Measurements from ENCODE around the gene TMPRSS6. TPM values are rescaled to one million over a fixed set of nuclear protein-coding genes. Genes with fewer than 3 reads are reported as not detected.

The TMPRSS6 gene
- total and polyA plus RNA-seq, 2 of the 8 experiments (the other 6 are each of a cell fraction or from before 2014, with no cell fraction given): 0.02 TPM; not detected in 1

GRCh38 chr22:37053310-37054055, 56.0 kb downstream of the TMPRSS6 start:
- Histone ChIP-seq H3K4me2 (ENCODE audit: insufficient read depth in 1 of 2, low read depth in 2 of 2, low read length in 2 of 2) (no peak overlapping the region), H2BK20ac (ENCODE audit: low read length) (no peak overlapping the region), H4K8ac (ENCODE audit: extremely low read depth, insufficient read depth, low read length) (0 out of 2 replicates have a peak overlapping the region, but pooled peaks have one; percentile 36), H3K23ac (ENCODE audit: insufficient read length) (no peak overlapping the region), H3K4me3 (ENCODE audit: extremely low read depth in 1 of 4, insufficient read depth in 2 of 4, low read depth in 3 of 4, low read length in 4 of 4) (no peak overlapping the region), H3K79me2 (ENCODE audit: control insufficient read depth in 1 of 2, insufficient read depth in 2 of 2, low read length in 2 of 2) (no peaks in the 10 kb centered on the region), H3K18ac (ENCODE audit: extremely low read depth, low read length) (no peak overlapping the region), H3K27me3 (replicated peaks in 1 of 4; ENCODE audit: control insufficient read depth in 3 of 4, extremely low read depth in 1 of 4, insufficient read depth in 3 of 4, low read length in 3 of 4) (no peaks in the 10 kb centered on the region; a peak in 3 of 7 replicates), H3K23me2 (ENCODE audit: low read depth, low read length) (peaks cover 5% of the 10 kb centered on the region; the same call in 1 of the 2 replicates), H3K79me1 (ENCODE audit: low read depth, low read length) (no peaks in the 10 kb centered on the region), H3K36me3 (ENCODE audit: control insufficient read depth in 2 of 4, insufficient read depth in 4 of 4, low read length in 3 of 4) (peaks cover 0 to 10% (median 2%) of the 10 kb centered on the region in 4 experiments; a peak in 3 of 8 replicates), H3K9ac (replicated peaks in 1 of 4; ENCODE audit: extremely low read depth in 1 of 4, low read depth in 3 of 4, low read length in 3 of 4) (no peak overlapping the region), H2BK12ac (ENCODE audit: low read depth, low read length) (no peak overlapping the region), H3K56ac (replicated peaks; ENCODE audit: insufficient read length, low read depth, low read length) (no peak overlapping the region), H2AK5ac (ENCODE audit: low read depth, low read length) (no peak overlapping the region), H2AFZ (ENCODE audit: low read length) (no peak overlapping the region), H2BK5ac (ENCODE audit: low read depth, low read length) (no peak overlapping the region), H3K27ac (ENCODE audit: low read depth, low read length) (no peak overlapping the region), H2BK120ac (replicated peaks; ENCODE audit: low read depth, low read length) (no peak overlapping the region), H3K14ac (ENCODE audit: insufficient read length) (no peak overlapping the region), H4K91ac (replicated peaks; ENCODE audit: insufficient read length, low read length) (no peak overlapping the region), H3K4me1 (replicated peaks in 1 of 4; ENCODE audit: control insufficient read depth in 3 of 4, insufficient read depth in 4 of 4, low read length in 3 of 4) (peaks cover 0 to 10% (median 7%) of the 10 kb centered on the region in 4 experiments; a peak in 5 of 7 replicates), H3K4ac (replicated peaks; ENCODE audit: insufficient read length, low read depth, low read length) (no peak overlapping the region), H2BK15ac (ENCODE audit: low read length) (no peak overlapping the region), H4K20me1 (replicated peaks in 1 of 2; ENCODE audit: control insufficient read depth in 1 of 2, insufficient read depth in 2 of 2, low read length in 2 of 2) (peaks cover 0 to 10% of the 10 kb centered on the region in 2 experiments), H4K5ac (ENCODE audit: insufficient read length, low read depth, low read length) (no peak overlapping the region), H3K9me3 (ENCODE audit: insufficient read depth in 2 of 2, low read depth in 1 of 2, low read length in 1 of 2) (no peaks in the 10 kb centered on the region)
- CTCF ChIA-PET (ENCODE audit: partially characterized antibody): interaction anchor here (0.7 to 3.3 kb wide), 3 partner anchors 8 to 138 kb away, joined by 4 to 27 read pairs (median 6); no protein-coding TSS in a partner anchor
- FAIRE-seq (no peak), DNase-seq (ENCODE audit: low read depth in 1 of 2, low spot score in 2 of 2) (no peak)
- POLR2A ChIA-PET (ENCODE audit: partially characterized antibody): interaction anchor here (0.5 kb wide), 1 partner anchor 146 kb away, joined by 3 read pairs; no protein-coding TSS in a partner anchor
- 92% methylated on average over 15 of the region's 16 CpGs; no CpG with 5 or more reads in 1 of the 2 experiments for WGBS, 2 experiments (ENCODE audit: extremely low coverage in 1 of 2, insufficient coverage in 1 of 2, insufficient read length in 1 of 2, insufficient replicate concordance in 2 of 2, low coverage in 1 of 2, low lambda C conversion rate in 2 of 2, missing lambda C conversion rate in 1 of 2)
- no peak for TF ChIP-seq CREB1 (IDR thresholded peaks at IDR 0.05)
- no peak for TF ChIP-seq SRF (IDR thresholded peaks at IDR 0.05; ENCODE audit: low read depth, low read length)
- TF ChIP-seq CHD1 (IDR thresholded peaks at IDR 0.05; ENCODE audit: low read depth, low read length): no peak
- TF ChIP-seq CTBP2 (IDR thresholded peaks at IDR 0.05; ENCODE audit: borderline replicate concordance, insufficient read depth, insufficient read length, low read length): no peak
- TF ChIP-seq TAF7 (optimal IDR thresholded peaks at IDR 0.05; ENCODE audit: borderline replicate concordance, low read depth, low read length): no peak
- TF ChIP-seq FOSL1 (IDR thresholded peaks at IDR 0.05; ENCODE audit: insufficient read depth, low read depth, low read length): no peak
- TF ChIP-seq SIN3A (conservative IDR thresholded peaks at IDR 0.05 in 1 of 2, IDR thresholded peaks at IDR 0.05 in 1 of 2; ENCODE audit: low read depth in 1 of 2, low read length in 2 of 2): no peak
- no peak for TF ChIP-seq RBBP5 (IDR thresholded peaks at IDR 0.05; ENCODE audit: borderline replicate concordance, low read depth, low read length)
- TF ChIP-seq KDM1A (IDR thresholded peaks at IDR 0.05; ENCODE audit: borderline replicate concordance, low read length): no peak
- TF ChIP-seq PHF8 (conservative IDR thresholded peaks at IDR 0.05; ENCODE audit: low read depth, low read length): no peak
- TF ChIP-seq RFX5 (IDR thresholded peaks at IDR 0.05; ENCODE audit: borderline replicate concordance, low read depth, low read length): no peak
